ENCODE data around the gene PTPRN2. TPM values are rescaled to one million over a fixed set of nuclear protein-coding genes. Genes with fewer than 3 reads are reported as not detected.

PTPRN2 gene
- total and polyA plus RNA-seq, 9 of the 15 experiments (the other 6 are each of a cell fraction or from before 2014, with no cell fraction given), result not detected

GRCh38 chr7:157944734-157945291 lies 642.8 kb downstream of the PTPRN2 start:
- no peak overlapping the region for H3K4me3 ChIP-seq
- H3K4me2 ChIP-seq (ENCODE audit: insufficient read depth, low read length), result no peak overlapping the region
- TF ChIP-seq, protein P1, sequence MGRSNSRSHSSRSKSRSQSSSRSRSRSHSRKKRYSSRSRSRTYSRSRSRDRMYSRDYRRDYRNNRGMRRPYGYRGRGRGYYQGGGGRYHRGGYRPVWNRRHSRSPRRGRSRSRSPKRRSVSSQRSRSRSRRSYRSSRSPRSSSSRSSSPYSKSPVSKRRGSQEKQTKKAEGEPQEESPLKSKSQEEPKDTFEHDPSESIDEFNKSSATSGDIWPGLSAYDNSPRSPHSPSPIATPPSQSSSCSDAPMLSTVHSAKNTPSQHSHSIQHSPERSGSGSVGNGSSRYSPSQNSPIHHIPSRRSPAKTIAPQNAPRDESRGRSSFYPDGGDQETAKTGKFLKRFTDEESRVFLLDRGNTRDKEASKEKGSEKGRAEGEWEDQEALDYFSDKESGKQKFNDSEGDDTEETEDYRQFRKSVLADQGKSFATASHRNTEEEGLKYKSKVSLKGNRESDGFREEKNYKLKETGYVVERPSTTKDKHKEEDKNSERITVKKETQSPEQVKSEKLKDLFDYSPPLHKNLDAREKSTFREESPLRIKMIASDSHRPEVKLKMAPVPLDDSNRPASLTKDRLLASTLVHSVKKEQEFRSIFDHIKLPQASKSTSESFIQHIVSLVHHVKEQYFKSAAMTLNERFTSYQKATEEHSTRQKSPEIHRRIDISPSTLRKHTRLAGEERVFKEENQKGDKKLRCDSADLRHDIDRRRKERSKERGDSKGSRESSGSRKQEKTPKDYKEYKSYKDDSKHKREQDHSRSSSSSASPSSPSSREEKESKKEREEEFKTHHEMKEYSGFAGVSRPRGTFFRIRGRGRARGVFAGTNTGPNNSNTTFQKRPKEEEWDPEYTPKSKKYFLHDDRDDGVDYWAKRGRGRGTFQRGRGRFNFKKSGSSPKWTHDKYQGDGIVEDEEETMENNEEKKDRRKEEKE (IDR thresholded peaks at IDR 0.05; ENCODE audit: borderline replicate concordance in 1 of 2, control insufficient read depth in 1 of 2, low read depth in 2 of 2, low read length in 1 of 2), result no peak
- no peak for TF ChIP-seq THAP7 (CRISPR knock-in tag; IDR thresholded peaks at IDR 0.05)
- TF ChIP-seq, protein P2, sequence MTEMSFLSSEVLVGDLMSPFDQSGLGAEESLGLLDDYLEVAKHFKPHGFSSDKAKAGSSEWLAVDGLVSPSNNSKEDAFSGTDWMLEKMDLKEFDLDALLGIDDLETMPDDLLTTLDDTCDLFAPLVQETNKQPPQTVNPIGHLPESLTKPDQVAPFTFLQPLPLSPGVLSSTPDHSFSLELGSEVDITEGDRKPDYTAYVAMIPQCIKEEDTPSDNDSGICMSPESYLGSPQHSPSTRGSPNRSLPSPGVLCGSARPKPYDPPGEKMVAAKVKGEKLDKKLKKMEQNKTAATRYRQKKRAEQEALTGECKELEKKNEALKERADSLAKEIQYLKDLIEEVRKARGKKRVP (CRISPR knock-in tag; IDR thresholded peaks at IDR 0.05), result no peak
- no peak for TF ChIP-seq MCM7 (IDR thresholded peaks at IDR 0.05)
- TF ChIP-seq JUND (IDR thresholded peaks at IDR 0.05; ENCODE audit: borderline replicate concordance, low read depth, low read length), result no peak
- TF ChIP-seq JUND (tag; IDR thresholded peaks at IDR 0.05; ENCODE audit: borderline replicate concordance, low read depth, low read length), result no peak
- no peak for TF ChIP-seq HMGN3 (IDR thresholded peaks at IDR 0.05; ENCODE audit: borderline replicate concordance, extremely low read depth, insufficient read length, low read depth, low read length)
- TF ChIP-seq ETV1 (tag; conservative IDR thresholded peaks at IDR 0.05; ENCODE audit: low read depth), result no peak
- CTCF ChIA-PET (ENCODE audit: low intra/inter-chr PET ratio), result no interaction called here
- POLR2A ChIA-PET, result no interaction called here
- no peaks in the 10 kb centered on the region for H3K36me3 ChIP-seq (ENCODE audit: control insufficient read depth, insufficient read depth, low read length)
- in situ Hi-C loops (cut with MboI) (no loop called here), intact Hi-C loops (cut with micrococcal nuclease) (no loop called here)
- no peak overlapping the region for H3K27ac ChIP-seq (ENCODE audit: extremely low read depth, low read depth, low read length)
- no peak overlapping the region for H2AFZ ChIP-seq (ENCODE audit: low read depth, low read length)
- H3K79me2 ChIP-seq (ENCODE audit: control insufficient read depth, insufficient read depth, low read length), result no peaks in the 10 kb centered on the region
- FAIRE-seq, result no peak
- no peaks in the 10 kb centered on the region for H4K20me1 ChIP-seq (replicated peaks; ENCODE audit: control insufficient read depth, insufficient read depth, low read length)
- 2% methylated on average over 10 of the region's 10 CpGs for WGBS (ENCODE audit: insufficient coverage, low coverage, missing lambda C conversion rate)
- no peaks in the 10 kb centered on the region for H3K9me1 ChIP-seq (ENCODE audit: control insufficient read depth, insufficient read depth, low read length)
- no peaks in the 10 kb centered on the region for H3K4me1 ChIP-seq (replicated peaks in 1 of 2; ENCODE audit: control insufficient read depth in 2 of 2, insufficient read depth in 2 of 2, low read length in 2 of 2)
- H3K9ac ChIP-seq (ENCODE audit: insufficient read depth in 1 of 2, low read depth in 2 of 2, low read length in 2 of 2), result no peak overlapping the region
- H3K9me3 ChIP-seq (replicated peaks; ENCODE audit: control insufficient read depth, insufficient read depth, low read depth, low read length), result peaks cover 11% of the 10 kb centered on the region
- no peak for DNase-seq (ENCODE audit: extremely low read depth in 1 of 4, low spot score in 3 of 4)
- BruUV-seq (replicated peaks), result no TSS peak
- no peaks in the 10 kb centered on the region for H3K27me3 ChIP-seq (ENCODE audit: control insufficient read depth in 2 of 2, insufficient read depth in 2 of 2, low read length in 2 of 2)
- ATAC-seq, result no peak
